Liver (tissue), 9 donors: Measurements from ENCODE around the gene TCERG1L. TPM values are rescaled to one million over a fixed set of nuclear protein-coding genes. Genes with fewer than 3 reads are reported as not detected.

ENCODE experiments used
- DNase-seq: peaks from one replicate; pipeline ENCODE4 v3.0.0-alpha.2; 2017; ENCODE audit warnings: low spot score
- H3K27ac ChIP-seq, 2 donors: one replicate each; pipeline ENCODE4 v1.7.0; 2013; ENCODE audit warnings: inconsistent platforms in 2 of 2, low read length in 2 of 2, control low read depth in 1 of 2, low read depth in 1 of 2, mild to moderate bottlenecking in 1 of 2
- H3K27me3 ChIP-seq, 4 donors: one replicate each; pipeline versions ENCODE4 v1.6.1 to v1.7.0; 2013; ENCODE audit warnings: low read length in 3 of 4, inconsistent platforms in 1 of 4, mild to moderate bottlenecking in 1 of 4, moderate library complexity in 1 of 4; ENCODE audit not compliant: control insufficient read depth in 4 of 4, insufficient read depth in 4 of 4
- H3K36me3 ChIP-seq, 4 donors: one replicate each; pipeline versions ENCODE4 v1.6.1 to v1.7.0; 2013; ENCODE audit warnings: low read length in 3 of 4, mild to moderate bottlenecking in 3 of 4, low read depth in 1 of 4, moderate library complexity in 1 of 4; ENCODE audit not compliant: control insufficient read depth in 4 of 4, insufficient read depth in 3 of 4
- H3K4me1 ChIP-seq, 4 donors: one replicate each; pipeline versions ENCODE4 v1.6.1 to v1.7.0; 2013; ENCODE audit warnings: low read length in 3 of 4, mild to moderate bottlenecking in 3 of 4, moderate library complexity in 1 of 4; ENCODE audit not compliant: control insufficient read depth in 4 of 4, insufficient read depth in 4 of 4
- H3K4me3 ChIP-seq, 3 donors: one replicate each; pipeline versions ENCODE4 v1.6.1 to v1.7.0; 2013; ENCODE audit warnings: low read length in 3 of 3, control low read depth in 1 of 3, low read depth in 1 of 3, mild to moderate bottlenecking in 1 of 3
- H3K9ac ChIP-seq, 2 donors: one replicate each; pipeline ENCODE4 v1.7.0; 2013; ENCODE audit warnings: low read length in 2 of 2, mild to moderate bottlenecking in 2 of 2, moderate library complexity in 2 of 2, control low read depth in 1 of 2, low read depth in 1 of 2
- H3K9me3 ChIP-seq, 4 donors: one replicate each; pipeline versions ENCODE4 v1.6.1 to v1.7.0; 2013; ENCODE audit warnings: low read length in 3 of 4; ENCODE audit not compliant: control insufficient read depth in 4 of 4
- CTCF ChIP-seq: fragments of 150-350 bp; IDR thresholded peaks from 2 replicates; pipeline ENCODE4 v1.5.1; 2017; ENCODE audit warnings: improper control_type of control experiment, low read depth, low read length; ENCODE audit not compliant: missing input control
- EGR1 ChIP-seq, 2 donors: IDR thresholded peaks; 2 replicates each; pipeline ENCODE4 v1.6.1; 2016 to 2018; ENCODE audit warnings: antibody characterized with exemption in 2 of 2, low read depth in 2 of 2
- FOXA1 ChIP-seq: IDR thresholded peaks from 2 replicates; pipeline ENCODE4 v1.6.1; 2016; ENCODE audit warnings: antibody characterized with exemption
- HNF4A ChIP-seq, 2 donors: conservative IDR thresholded peaks; 2 replicates each; pipeline ENCODE4 v1.6.1; 2016; ENCODE audit warnings: antibody characterized with exemption in 2 of 2, mild to moderate bottlenecking in 2 of 2
- HNF4G ChIP-seq: IDR thresholded peaks from 2 replicates; pipeline ENCODE4 v1.6.1; 2016; ENCODE audit warnings: antibody characterized with exemption
- JUND ChIP-seq, 2 donors: IDR thresholded peaks; 2 replicates each; pipeline ENCODE4 v1.6.1; 2016; ENCODE audit warnings: antibody characterized with exemption in 2 of 2
- NR2F2 ChIP-seq: IDR thresholded peaks from 2 replicates; pipeline ENCODE4 v1.6.1; 2016; ENCODE audit warnings: antibody characterized with exemption
- RAD21 ChIP-seq, 2 donors: IDR thresholded peaks; 2 replicates each; pipeline ENCODE4 v1.6.1; 2016; ENCODE audit warnings: antibody characterized with exemption in 2 of 2, mild to moderate bottlenecking in 2 of 2
- RXRA ChIP-seq, 2 donors: IDR thresholded peaks; 2 replicates each; pipeline ENCODE4 v1.6.1; 2017 to 2018; ENCODE audit warnings: antibody characterized with exemption in 2 of 2, mild to moderate bottlenecking in 1 of 2
- SP1 ChIP-seq: IDR thresholded peaks from 2 replicates; pipeline ENCODE4 v1.6.1; 2018; ENCODE audit warnings: antibody characterized with exemption, mild to moderate bottlenecking
- TAF1 ChIP-seq: conservative IDR thresholded peaks from 2 replicates; pipeline ENCODE4 v1.6.1; 2016; ENCODE audit warnings: antibody characterized with exemption, mild to moderate bottlenecking
- YY1 ChIP-seq: IDR thresholded peaks from 2 replicates; pipeline ENCODE4 v1.6.1; 2016; ENCODE audit warnings: antibody characterized with exemption, mild to moderate bottlenecking
- WGBS: extraction: QIAGEN DNeasy Blood & Tissue Kit; methylation state at CpG from one replicate; pipeline ENCODE4 v1.1.7; 2013; 5-methylcytosine and 5-hydroxymethylcytosine counted together
- polyA plus RNA-seq, 2 donors: library from polyadenylated mRNA; stranded (reverse) in 1 of 2; unstranded in 1 of 2; fragments of 200-250 nt in 1 of 2; fragments of >200 nt in 1 of 2; fragmentation: Nextera tagmentation in 1 of 2; extraction: Ambion mirVana in 1 of 2; gene quantifications; one replicate each; pipeline versions ENCODE4 v1.2.1 to v1.2.3, GENCODE V29; 2013 to 2015
- total RNA-seq, 2 donors: library from RNA; depleted of rRNA; stranded (reverse); fragments of >200 nt; gene quantifications; one replicate each; pipeline ENCODE4 v1.2.3, GENCODE V29; 2014
- TF ChIP-seq, protein P1 (sequence below): IDR thresholded peaks from 2 replicates; pipeline ENCODE4 v1.6.1; 2016; ENCODE audit warnings: antibody characterized with exemption
- TF ChIP-seq, protein P2 (sequence below): IDR thresholded peaks from 2 replicates; pipeline ENCODE4 v1.6.1; 2016; ENCODE audit warnings: antibody characterized with exemption
- TF ChIP-seq, protein P3 (sequence below): IDR thresholded peaks from 2 replicates; pipeline ENCODE4 v1.6.1; 2016; ENCODE audit warnings: antibody characterized with exemption, mild to moderate bottlenecking
- TF ChIP-seq, protein P4 (sequence below): IDR thresholded peaks from 2 replicates; pipeline ENCODE4 v1.6.1; 2016; ENCODE audit warnings: antibody characterized with exemption
- donor health status: healthy.
- donor health status: healthy.
- donor health status: healthy.
- donor health status: healthy.
- donor health status: healthy.

Gene TCERG1L
- total and polyA plus RNA-seq, 4 donors, result not detected

- TF ChIP-seq CTCF, result no peak
- TF ChIP-seq, protein P1, sequence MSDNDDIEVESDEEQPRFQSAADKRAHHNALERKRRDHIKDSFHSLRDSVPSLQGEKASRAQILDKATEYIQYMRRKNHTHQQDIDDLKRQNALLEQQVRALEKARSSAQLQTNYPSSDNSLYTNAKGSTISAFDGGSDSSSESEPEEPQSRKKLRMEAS, result no peak
- no peak for TF ChIP-seq HNF4G
- TF ChIP-seq SP1, result no peak
These were observed 264.0 kb downstream of the TCERG1L start (continued) for GRCh38 chr10:131047501-131047900.

- no peak overlapping the region for H3K4me3 ChIP-seq
- no peak for DNase-seq
- no peak overlapping the region for H3K27ac ChIP-seq
- no peaks in the 10 kb centered on the region for H3K36me3 ChIP-seq
- 82% methylated on average over 10 of the region's 10 CpGs for WGBS
- TF ChIP-seq RXRA (IDR thresholded peaks at IDR 0.05) (no peak), YY1 (no peak), FOXA1 (no peak), CTCF (no peak), NR2F2 (no peak), SP1 (no peak), HNF4A (conservative IDR thresholded peaks at IDR 0.05) (no peak), EGR1 (IDR thresholded peaks at IDR 0.05; ENCODE audit: low read depth in 2 of 2) (no peak), TAF1 (no peak), RAD21 (IDR thresholded peaks at IDR 0.05) (no peak), HNF4G (no peak), JUND (IDR thresholded peaks at IDR 0.05) (no peak)
- TF ChIP-seq, protein P2, sequence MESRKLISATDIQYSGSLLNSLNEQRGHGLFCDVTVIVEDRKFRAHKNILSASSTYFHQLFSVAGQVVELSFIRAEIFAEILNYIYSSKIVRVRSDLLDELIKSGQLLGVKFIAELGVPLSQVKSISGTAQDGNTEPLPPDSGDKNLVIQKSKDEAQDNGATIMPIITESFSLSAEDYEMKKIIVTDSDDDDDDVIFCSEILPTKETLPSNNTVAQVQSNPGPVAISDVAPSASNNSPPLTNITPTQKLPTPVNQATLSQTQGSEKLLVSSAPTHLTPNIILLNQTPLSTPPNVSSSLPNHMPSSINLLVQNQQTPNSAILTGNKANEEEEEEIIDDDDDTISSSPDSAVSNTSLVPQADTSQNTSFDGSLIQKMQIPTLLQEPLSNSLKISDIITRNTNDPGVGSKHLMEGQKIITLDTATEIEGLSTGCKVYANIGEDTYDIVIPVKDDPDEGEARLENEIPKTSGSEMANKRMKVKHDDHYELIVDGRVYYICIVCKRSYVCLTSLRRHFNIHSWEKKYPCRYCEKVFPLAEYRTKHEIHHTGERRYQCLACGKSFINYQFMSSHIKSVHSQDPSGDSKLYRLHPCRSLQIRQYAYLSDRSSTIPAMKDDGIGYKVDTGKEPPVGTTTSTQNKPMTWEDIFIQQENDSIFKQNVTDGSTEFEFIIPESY, result no peak
- TF ChIP-seq, protein P3, sequence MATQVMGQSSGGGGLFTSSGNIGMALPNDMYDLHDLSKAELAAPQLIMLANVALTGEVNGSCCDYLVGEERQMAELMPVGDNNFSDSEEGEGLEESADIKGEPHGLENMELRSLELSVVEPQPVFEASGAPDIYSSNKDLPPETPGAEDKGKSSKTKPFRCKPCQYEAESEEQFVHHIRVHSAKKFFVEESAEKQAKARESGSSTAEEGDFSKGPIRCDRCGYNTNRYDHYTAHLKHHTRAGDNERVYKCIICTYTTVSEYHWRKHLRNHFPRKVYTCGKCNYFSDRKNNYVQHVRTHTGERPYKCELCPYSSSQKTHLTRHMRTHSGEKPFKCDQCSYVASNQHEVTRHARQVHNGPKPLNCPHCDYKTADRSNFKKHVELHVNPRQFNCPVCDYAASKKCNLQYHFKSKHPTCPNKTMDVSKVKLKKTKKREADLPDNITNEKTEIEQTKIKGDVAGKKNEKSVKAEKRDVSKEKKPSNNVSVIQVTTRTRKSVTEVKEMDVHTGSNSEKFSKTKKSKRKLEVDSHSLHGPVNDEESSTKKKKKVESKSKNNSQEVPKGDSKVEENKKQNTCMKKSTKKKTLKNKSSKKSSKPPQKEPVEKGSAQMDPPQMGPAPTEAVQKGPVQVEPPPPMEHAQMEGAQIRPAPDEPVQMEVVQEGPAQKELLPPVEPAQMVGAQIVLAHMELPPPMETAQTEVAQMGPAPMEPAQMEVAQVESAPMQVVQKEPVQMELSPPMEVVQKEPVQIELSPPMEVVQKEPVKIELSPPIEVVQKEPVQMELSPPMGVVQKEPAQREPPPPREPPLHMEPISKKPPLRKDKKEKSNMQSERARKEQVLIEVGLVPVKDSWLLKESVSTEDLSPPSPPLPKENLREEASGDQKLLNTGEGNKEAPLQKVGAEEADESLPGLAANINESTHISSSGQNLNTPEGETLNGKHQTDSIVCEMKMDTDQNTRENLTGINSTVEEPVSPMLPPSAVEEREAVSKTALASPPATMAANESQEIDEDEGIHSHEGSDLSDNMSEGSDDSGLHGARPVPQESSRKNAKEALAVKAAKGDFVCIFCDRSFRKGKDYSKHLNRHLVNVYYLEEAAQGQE, result no peak
- TF ChIP-seq, protein P4, sequence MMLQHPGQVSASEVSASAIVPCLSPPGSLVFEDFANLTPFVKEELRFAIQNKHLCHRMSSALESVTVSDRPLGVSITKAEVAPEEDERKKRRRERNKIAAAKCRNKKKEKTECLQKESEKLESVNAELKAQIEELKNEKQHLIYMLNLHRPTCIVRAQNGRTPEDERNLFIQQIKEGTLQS, result no peak
- no peaks in the 10 kb centered on the region for H3K9me3 ChIP-seq
- no peaks in the 10 kb centered on the region for H3K4me1 ChIP-seq
- peaks cover 0 to 5% (median 0%) of the 10 kb centered on the region in 4 donors for H3K27me3 ChIP-seq
- no peak overlapping the region for H3K9ac ChIP-seq
These were observed 265.3 kb downstream of the TCERG1L start for GRCh38 chr10:131046194-131046593.
